H1 (cell line): Measurements from ENCODE around the gene TNFRSF1A. TPM values are rescaled to one million over a fixed set of nuclear protein-coding genes. Genes with fewer than 3 reads are reported as not detected.

ENCODE experiments used
- ATF3 ChIP-seq: IDR thresholded peaks from 2 replicates; pipeline ENCODE4 v1.6.1; 2011; ENCODE audit warnings: low read depth, mild to moderate bottlenecking, low read length; ENCODE audit not compliant: insufficient read depth
- BACH1 ChIP-seq: IDR thresholded peaks from 2 replicates; pipeline ENCODE4 v1.6.1; 2012; ENCODE audit warnings: low read length, improper control_type of control experiment
- CHD1 ChIP-seq: IDR thresholded peaks from 2 replicates; pipeline ENCODE4 v1.6.1; 2012; ENCODE audit warnings: low read depth, low read length, improper control_type of control experiment
- CHD2 ChIP-seq: IDR thresholded peaks from 2 replicates; pipeline ENCODE4 v1.6.1; 2012; ENCODE audit warnings: low read length, improper control_type of control experiment
- CTBP2 ChIP-seq: IDR thresholded peaks from 2 replicates; pipeline ENCODE4 v1.7.0; 2011; ENCODE audit warnings: borderline replicate concordance, mild to moderate bottlenecking, moderate library complexity, mixed read lengths, low read length; ENCODE audit not compliant: insufficient read depth, insufficient read length
- EP300 ChIP-seq, 2 experiments: IDR thresholded peaks; 1 replicate in 1 of 2; 2 replicates in 1 of 2; pipeline ENCODE4 v1.6.1; 2011 to 2012; ENCODE audit warnings: low read depth in 2 of 2, low read length in 2 of 2, mild to moderate bottlenecking in 2 of 2, borderline replicate concordance in 1 of 2, inconsistent platforms in 1 of 2, moderate library complexity in 1 of 2
- EZH2 ChIP-seq: fragments of 200-600 bp; sonication (generic); IDR thresholded peaks from 2 replicates; pipeline ENCODE4 v1.7.1; 2012; ENCODE audit warnings: low read depth, mild to moderate bottlenecking, moderate library complexity, low read length, inconsistent platforms; ENCODE audit not compliant: severe bottlenecking
- HDAC2 ChIP-seq, 2 experiments: fragments of 300-600 bp in 1 of 2; sonication (generic) in 1 of 2; IDR thresholded peaks; 2 replicates each; pipeline ENCODE4 v1.6.1; 2011 to 2012; ENCODE audit warnings: low read depth in 2 of 2, low read length in 2 of 2, mild to moderate bottlenecking in 2 of 2, moderate library complexity in 2 of 2, borderline replicate concordance in 1 of 2, inconsistent platforms in 1 of 2
- MAX ChIP-seq: IDR thresholded peaks from 2 replicates; pipeline ENCODE4 v1.6.1; 2012; ENCODE audit warnings: inconsistent platforms
- NANOG ChIP-seq: IDR thresholded peaks from 2 replicates; pipeline ENCODE4 v1.6.1; 2011; ENCODE audit warnings: low read length, low read depth, mild to moderate bottlenecking, inconsistent platforms; ENCODE audit not compliant: insufficient read depth, poor library complexity, severe bottlenecking
- NRF1 ChIP-seq: IDR thresholded peaks from 2 replicates; pipeline ENCODE4 v1.6.1; 2011; ENCODE audit warnings: mild to moderate bottlenecking, low read depth, low read length, improper control_type of control experiment
- POU5F1 ChIP-seq: IDR thresholded peaks from 2 replicates; pipeline ENCODE4 v1.6.1; 2011; ENCODE audit warnings: low read depth, mild to moderate bottlenecking, low read length, moderate library complexity
- RAD21 ChIP-seq, 2 experiments: IDR thresholded peaks in 1 of 2; conservative IDR thresholded peaks in 1 of 2; 2 replicates each; pipeline ENCODE4 v1.6.1; 2011; ENCODE audit warnings: low read depth in 2 of 2, low read length in 2 of 2, improper control_type of control experiment in 1 of 2, inconsistent platforms in 1 of 2, mild to moderate bottlenecking in 1 of 2, moderate library complexity in 1 of 2
- RXRA ChIP-seq: IDR thresholded peaks from 2 replicates; pipeline ENCODE4 v1.6.1; 2011; ENCODE audit warnings: low read depth, mild to moderate bottlenecking, low read length, moderate library complexity; ENCODE audit not compliant: insufficient read depth
- SIN3A ChIP-seq, 2 experiments: IDR thresholded peaks in 1 of 2; conservative IDR thresholded peaks in 1 of 2; 2 replicates each; pipeline ENCODE4 v1.6.1; 2011 to 2012; ENCODE audit warnings: low read length in 2 of 2, improper control_type of control experiment in 1 of 2, low read depth in 1 of 2, mild to moderate bottlenecking in 1 of 2
- SIRT6 ChIP-seq: IDR thresholded peaks from one replicate; pipeline ENCODE4 v1.7.1; 2012; ENCODE audit warnings: low read length, inconsistent platforms
- SP1 ChIP-seq: IDR thresholded peaks from 2 replicates; pipeline ENCODE4 v1.6.1; 2011; ENCODE audit warnings: low read depth, low read length
- SP2 ChIP-seq: IDR thresholded peaks from 2 replicates; pipeline ENCODE4 v1.6.1; 2012; ENCODE audit warnings: mild to moderate bottlenecking, low read length, inconsistent platforms
- TAF7 ChIP-seq: optimal IDR thresholded peaks from 2 replicates; pipeline ENCODE3; 2011; ENCODE audit warnings: low read depth, mild to moderate bottlenecking, inconsistent platforms, low read length, moderate library complexity, borderline replicate concordance
- TBP ChIP-seq: IDR thresholded peaks from 2 replicates; pipeline ENCODE4 v1.6.1; 2011; ENCODE audit warnings: low read depth, low read length, improper control_type of control experiment
- TCF12 ChIP-seq: IDR thresholded peaks from 2 replicates; pipeline ENCODE4 v1.6.1; 2011; ENCODE audit warnings: low read depth, mild to moderate bottlenecking, low read length
- polyA plus RNA-seq, 7 experiments: library from polyadenylated mRNA; depleted of rRNA in 3 of 7; stranded (reverse) in 5 of 7; unstranded in 2 of 7; fragments of >200 nt in 5 of 7; fragments of 200-250 nt in 2 of 7; gene quantifications; 1 replicate in 5 of 7; 2 replicates in 1 of 7; 4 replicates in 1 of 7; pipeline versions ENCODE4 v1.2.1 to v1.2.3, GENCODE V29; 2011 to 2013; ENCODE audit warnings: missing spikeins in 2 of 7, mixed read lengths in 2 of 7
- total RNA-seq: library from RNA; stranded (reverse); fragmentation: NEBNext Ultra II Directional; extraction: Animal tissue kit (Norgen Biotek cat#: 25700); gene quantifications from 2 replicates; pipeline ENCODE4 v1.2.1, GENCODE V29; 2021

The TNFRSF1A gene
- total and polyA plus RNA-seq, 2 of the 8 experiments (the other 6 are each of a cell fraction or from before 2014, with no cell fraction given): 28.7 to 42.1 TPM

- TF ChIP-seq SP2 (no peak), CHD2 (no peak), EP300 (IDR thresholded peaks at IDR 0.05; ENCODE audit: borderline replicate concordance in 1 of 2, low read depth in 2 of 2, low read length in 2 of 2) (no peak), SP1 (no peak), RAD21 (IDR thresholded peaks at IDR 0.05 in 1 of 2, conservative IDR thresholded peaks at IDR 0.05 in 1 of 2; ENCODE audit: low read depth in 2 of 2, low read length in 2 of 2) (no peak), RXRA (no peak), MAX (no peak), ATF3 (no peak), CTBP2 (no peak), TBP (peak; percentile 29; the same call in 1 of the 2 replicates), TCF12 (no peak), NANOG (no peak), NRF1 (no peak), POU5F1 (no peak), EZH2 (no peak), HDAC2 (IDR thresholded peaks at IDR 0.05; ENCODE audit: borderline replicate concordance in 1 of 2, low read depth in 2 of 2, low read length in 2 of 2) (no peak), SIN3A (conservative IDR thresholded peaks at IDR 0.05 in 1 of 2, IDR thresholded peaks at IDR 0.05 in 1 of 2; ENCODE audit: low read depth in 1 of 2, low read length in 2 of 2) (no peak; a peak in 1 of 4 replicates), BACH1 (no peak), CHD1 (no peak), TAF7 (peak; percentile 5), SIRT6 (no peak)
These were observed 30.9 kb downstream of the TNFRSF1A start (continued) for GRCh38 chr12:6310771-6311610.
